ENCODE results near the gene FRMD4A.
"Not testable (repeated sequence)": the region's sequence is repeated elsewhere in the genome, so short reads cannot be mapped to it uniquely, and the experiment has no call there.

The FRMD4A gene

DNA sequence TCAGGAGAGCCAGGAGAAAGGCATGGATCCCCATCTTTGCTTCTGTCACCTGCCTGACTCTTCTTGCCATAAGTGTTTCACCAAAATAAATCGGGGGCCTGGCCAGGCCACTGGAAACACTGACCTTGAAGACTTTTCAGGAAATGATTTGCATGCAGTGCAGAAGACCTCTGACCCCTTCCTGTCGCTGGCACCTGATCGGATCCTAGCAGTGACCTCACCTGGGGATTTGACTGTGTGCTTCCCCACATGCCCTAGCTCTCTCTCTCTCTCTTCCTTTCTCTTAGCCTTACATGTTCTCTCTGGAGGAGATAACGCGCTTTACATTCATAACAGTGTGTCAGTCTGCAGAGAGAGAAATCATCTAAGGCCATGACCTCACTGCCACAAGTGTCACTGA lies 500.9 kb downstream of the FRMD4A start:
- DNase-seq = no peak

DNA sequence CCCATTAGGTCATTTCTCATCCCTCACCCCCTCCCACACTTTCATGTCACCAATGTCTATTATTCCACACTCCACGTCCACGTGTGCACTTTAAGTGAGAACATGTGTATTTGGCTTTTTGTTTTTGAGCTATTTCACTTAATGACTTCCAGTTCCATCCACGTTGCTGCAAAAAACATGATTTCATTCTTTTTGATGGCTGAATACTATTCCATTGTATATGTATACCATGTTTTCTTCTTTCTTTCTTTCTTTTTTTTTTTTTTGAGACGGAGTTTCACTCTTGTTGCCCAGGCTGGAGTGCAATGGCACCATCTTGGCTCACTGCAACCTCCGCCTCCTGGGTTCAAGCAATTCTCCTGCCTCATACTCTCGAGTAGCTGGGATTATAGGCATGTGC lies 502.4 kb downstream of the FRMD4A start:
- not testable (repeated sequence) for DNase-seq

DNA sequence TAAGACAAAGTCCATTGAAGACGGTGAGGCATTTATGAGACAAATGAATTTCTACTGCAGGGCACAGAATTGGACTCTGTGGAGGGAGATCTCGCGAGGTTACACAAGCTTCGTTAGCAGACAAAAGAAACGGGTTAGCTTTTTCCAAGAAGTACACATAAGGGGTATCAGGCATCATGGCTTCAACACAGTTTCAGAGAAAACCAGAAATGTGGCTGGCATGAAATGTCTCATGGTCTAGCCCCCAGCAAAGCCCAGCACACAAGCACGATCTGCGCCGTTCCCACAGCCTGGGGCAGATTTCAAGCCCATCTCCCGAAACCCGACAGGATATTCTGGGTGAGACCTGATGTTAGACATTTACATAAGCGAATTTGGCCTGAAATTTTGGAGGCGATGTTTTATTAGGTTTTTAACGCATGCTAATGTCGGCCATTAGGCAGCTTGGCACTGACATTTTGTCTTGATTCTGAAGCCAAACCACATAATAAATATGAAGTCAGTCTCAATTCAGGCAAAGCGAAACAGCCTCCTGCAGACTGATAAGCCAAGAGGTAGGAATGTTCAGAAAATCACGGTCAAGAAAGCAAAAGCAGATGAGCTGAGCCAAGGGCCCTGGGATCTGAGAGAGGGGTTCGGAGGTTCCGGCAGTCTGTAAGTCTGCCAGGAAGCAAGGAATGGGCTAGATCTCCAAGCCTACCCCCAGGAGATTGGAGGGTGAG lies 503.5 kb downstream of the FRMD4A start:
- no peak for DNase-seq

DNA sequence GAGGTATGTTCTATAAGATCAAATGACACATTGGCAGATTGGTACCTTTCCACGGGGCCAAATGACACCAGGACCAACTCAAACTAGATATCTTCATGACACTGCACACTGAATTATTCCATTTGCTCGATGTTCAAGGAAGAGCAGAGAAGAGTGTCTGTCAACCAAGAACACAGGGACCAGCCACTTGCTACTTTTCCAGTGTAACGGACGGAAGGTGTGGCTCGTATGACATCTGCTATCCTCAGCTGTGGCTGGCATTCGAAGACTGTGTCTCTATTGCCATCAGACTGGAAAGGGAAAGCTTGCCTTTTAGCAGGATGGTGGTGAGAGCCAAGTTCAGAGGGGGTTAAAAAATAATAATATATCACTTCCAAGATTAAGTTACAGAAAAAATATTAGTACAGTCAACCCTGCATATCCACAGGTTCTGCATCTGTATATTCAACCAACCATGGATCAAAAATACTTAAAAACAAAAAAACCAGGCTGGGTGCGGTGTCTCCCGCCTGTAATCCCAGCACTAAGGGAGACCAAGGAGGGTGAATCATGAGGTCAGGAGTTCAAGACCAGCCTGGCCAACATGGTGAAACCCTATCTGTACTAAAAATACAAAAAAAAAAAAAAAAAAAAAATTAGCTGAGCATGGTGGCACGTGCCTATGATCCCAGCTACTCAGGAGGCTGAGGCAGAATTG lies 506.9 kb downstream of the FRMD4A start:
- no peak for DNase-seq

DNA sequence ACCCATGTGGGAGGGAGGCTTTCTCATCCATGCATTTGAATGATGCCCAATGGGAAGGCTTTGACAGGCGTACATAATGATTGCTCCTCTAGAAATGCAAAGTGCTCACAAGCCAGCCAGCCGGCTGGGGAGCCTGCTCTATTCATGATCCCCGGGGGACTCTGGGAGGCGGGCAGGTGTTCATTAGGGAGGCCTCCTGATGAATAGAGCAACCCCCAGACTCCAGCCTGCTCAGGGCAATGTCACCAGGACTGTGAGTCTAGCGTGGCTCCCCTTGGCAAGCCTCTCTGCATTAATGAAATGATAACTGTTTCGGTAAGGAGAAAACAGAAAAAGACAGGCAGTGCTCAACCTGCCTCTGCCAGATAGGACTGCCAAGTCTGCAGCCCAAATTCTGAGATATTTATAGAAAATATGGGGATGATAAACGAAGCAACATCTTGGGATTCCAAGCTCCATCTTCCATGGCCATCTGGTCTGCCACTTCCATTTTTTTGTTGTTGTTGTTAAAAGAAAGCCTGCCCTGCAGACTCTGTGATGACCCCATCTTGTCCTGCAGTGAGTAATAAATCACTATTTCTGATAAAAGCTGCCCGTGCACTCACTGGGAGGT lies 507.5 kb downstream of the FRMD4A start:
- no peak for DNase-seq

DNA sequence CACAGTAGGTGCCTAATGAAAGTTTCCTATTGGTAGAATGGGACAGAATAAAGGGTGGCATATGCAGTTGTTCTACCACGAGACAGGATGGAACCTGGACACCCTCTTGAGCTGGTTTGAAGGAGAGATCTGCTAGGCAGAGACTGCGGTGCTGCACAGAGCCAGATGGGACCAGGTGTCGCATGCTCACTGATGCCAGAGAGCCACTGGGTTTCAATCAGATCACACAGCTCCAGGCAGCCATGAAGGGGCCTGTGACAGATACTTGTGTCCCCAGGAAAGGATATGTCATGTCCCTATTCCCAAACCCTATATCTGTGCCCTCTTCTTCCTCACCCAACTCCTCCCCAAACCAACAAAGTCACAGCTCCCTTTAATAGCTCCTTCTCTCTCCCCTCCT lies 508.2 kb downstream of the FRMD4A start:
- DNase-seq = no peak

DNA sequence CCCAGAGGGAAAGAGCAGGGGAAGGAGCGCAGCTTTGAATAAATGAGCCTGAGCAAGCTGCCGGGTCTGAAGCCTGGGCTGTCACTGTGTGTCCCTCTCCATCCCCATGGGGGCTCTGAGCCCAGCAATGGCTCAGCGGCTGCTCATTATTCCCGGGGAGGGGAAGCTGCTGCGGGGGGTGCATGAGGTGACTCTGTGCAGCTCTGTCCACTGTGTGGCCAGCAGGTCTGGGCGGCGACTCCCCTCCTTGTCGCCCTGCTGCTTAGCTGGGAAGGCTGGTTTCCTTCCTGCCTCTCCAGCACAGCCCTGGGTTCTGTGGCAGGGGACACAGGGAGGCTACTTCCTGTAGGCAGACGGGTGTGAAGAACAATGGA lies 509.8 kb downstream of the FRMD4A start:
- DNase-seq = no peak

DNA sequence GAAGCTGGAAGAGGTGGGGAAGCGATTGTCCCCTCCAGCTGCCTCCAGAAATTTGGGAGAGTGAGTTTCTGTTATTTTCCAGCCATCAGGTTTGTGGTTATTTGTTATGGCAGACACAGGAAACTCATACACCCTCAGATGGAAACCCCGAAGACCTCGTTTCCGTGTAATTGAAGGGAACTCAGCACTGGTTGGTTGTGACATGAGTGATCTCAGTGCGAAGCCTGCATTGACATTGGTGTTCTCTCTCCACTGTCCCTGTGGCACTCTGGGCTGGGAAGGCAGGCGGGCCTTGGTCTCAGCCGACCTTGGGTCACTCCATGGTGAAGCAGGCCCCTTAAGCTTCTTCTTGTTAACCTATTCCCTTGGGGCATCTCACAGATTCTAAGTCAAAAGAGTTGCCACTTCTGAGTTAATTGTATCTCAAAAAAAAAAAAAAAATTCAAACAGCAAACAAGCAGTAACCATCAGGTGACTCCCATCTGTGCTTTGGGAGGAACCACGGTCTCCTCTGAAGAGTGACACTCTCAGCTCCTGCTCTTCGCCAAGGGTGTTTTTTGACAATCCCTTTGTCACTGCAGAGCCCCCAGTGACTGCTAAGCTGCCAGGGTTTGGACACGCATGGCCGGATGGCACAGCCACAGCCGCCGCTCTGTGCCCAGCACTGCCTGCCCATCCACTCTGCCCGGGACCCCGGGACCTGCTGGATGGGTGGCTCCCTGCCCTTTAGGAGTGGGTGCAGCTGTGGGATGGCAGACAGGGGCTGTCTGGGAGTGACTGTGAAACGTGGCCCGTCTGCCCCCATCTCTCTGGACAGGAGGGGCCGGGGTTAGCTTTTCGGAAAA lies 510.4 kb downstream of the FRMD4A start:
- no peak for DNase-seq

DNA sequence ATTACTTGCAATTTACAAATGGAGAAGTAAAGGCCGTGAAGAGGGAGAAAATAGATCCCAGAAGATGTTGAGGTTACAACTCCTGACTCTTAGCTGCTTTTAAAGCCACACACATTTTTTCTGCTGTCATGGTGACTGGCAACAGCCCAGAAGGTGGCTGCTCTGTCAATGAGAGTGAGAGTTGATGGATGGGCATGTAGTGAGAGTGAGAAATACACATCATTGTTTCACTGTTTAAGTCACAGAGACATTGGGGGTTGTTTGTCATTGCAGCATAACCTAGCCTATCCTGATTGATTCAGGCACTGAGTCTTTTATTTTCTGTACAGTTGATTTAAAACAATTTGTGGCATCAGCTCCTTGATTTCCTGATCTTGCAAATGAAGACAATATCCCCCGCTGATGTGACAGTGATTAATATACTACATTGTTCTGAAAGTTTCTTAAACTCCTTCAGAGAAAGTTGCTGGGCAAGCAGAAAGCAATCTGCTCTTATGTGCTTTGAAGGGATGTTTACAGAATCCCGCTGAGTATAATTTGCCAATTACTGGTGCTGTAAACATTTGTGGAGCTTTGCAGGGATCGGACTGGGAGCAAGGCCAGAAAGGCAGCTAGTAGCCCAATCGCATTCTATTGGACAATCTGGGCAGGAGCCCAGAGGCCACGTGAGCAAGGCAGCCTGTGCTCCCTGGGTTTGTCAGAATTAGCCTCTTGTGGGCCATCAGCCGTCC lies 514.4 kb downstream of the FRMD4A start:
- no peak for DNase-seq

DNA sequence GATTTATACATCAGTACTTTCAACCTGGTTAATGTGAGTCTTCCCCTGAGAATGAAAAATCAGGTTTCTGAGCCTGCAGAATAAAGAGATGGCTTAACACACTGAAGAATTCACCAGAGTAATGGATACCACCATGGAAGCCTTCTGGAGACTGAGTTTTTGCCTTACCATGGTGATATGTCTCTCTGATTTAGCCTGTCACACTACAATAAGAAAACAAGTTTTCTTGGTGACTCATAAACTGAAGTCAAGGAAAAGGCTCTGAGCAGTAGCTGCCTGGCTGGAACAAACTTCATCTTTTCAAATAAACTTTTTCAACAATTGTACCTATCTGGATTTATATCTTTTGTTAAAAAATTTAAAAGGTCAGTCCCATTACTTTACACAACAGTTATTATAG lies 515.0 kb downstream of the FRMD4A start:
- DNase-seq = peak; percentile 68

DNA sequence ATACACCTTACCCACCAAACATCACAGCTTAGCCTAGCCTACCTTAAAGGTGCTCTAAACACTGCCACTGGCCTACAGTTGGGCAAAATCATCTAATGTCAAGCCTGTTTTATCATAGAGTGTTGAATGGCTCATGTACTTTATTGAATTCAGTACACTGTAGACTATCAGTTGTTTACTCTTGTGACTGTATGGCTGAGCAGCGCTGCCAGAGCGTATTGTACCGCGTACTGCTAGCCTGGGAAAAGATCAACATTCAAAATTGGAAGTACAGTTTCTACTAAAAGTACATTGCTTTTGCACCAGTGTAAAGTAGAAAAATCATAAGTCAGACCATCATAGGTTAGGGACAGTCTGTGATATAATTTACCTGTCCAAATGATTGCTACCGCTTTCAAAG lies 517.2 kb downstream of the FRMD4A start:
- DNase-seq = no peak

DNA sequence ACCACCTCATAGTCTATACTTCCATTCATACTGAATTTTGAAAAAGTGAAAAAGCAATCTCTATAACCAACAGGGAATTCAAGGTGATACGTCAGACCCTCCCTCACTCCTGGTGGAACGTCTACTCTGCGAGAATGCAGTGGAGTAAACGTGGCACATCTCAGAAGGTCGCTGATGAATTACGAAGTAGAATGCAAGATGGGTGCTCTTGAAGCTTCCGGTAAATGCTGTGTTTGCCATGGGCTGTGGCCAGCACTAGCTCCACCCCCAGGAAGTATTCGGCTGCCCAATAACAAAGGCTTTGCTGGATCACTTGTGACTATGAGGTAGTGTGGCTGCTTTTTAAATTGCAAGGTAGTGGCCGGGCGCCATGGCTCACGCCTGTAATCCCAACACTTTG lies 517.9 kb downstream of the FRMD4A start:
- DNase-seq = no peak

DNA sequence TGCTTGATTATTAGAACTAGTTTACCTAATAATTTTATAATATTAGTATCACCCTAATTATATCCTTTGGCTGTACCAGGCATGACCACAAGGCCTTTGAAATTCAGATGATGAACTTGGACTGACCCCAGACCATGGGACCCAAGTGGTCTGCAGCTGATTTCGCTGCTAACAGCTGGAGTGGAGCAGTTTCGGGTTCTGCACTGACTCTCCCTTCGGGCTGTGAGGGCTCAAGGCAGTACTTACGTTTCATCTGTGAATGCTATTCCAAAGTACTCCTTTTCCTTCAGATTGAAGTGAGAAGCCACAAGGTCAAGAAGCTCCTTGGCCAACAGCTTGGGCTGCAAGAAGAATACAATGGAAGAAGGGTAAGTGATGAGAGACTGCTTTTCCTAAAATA lies 520.2 kb downstream of the FRMD4A start:
- DNase-seq = no peak

DNA sequence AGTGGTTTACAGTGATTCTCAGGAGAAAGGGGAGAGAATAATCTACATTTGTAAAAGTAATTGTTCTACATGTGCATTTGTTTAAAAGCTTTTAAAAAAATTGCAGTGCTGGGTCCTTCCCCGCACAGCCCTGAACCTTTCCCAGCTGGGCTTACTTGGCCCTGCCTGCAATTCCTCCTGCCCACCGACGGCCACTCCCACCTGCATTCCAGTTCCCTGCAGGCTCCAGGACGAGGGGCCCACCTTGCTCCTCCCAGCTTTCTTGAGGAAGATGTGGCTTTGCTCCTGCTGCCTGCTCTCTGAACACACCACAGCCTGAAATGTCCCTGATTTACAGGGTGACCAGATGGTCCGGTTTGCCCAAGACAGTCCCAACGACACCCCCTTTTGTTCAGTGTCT lies 521.3 kb downstream of the FRMD4A start:
- peak; percentile 37 for DNase-seq

DNA sequence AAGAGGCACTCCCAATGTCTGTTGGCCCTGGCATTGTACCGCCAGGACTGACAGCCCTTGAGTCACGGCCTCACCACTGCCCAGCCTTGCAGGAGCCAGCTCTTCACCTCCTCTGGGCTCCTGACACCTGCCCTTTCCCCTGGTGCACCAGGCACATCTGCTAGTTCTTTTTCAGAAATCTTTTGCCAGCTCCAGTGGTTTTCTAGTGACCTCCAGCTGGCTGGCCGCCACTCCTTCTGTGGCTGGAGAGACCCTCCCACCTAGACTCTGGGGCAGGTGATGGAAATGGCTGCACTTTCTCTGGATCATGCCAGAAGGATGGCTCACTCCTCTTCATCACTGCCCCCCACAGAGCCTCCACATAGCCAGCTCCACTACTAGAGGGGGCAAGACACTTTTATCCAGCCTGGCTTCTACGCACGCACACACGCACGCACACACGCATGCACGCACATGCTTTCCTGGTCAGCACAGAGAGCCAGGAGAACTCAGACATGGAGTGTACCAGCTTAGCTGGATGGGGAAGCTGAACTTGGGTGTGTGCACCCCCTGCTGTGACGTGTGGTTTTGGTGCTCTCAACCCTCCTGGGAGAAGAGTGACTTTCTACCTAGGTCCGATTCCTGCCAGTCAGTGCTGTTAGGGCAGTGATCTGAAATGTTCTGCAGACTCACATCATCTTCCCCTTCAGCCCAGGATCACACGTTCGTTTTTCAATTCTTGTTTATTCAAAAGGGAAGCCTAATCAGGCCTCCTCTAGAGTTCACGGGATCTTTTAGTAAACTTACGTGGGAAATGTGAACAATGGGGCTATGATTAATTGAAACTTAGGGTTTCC lies 522.0 kb downstream of the FRMD4A start:
- DNase-seq = peak; percentile 23

DNA sequence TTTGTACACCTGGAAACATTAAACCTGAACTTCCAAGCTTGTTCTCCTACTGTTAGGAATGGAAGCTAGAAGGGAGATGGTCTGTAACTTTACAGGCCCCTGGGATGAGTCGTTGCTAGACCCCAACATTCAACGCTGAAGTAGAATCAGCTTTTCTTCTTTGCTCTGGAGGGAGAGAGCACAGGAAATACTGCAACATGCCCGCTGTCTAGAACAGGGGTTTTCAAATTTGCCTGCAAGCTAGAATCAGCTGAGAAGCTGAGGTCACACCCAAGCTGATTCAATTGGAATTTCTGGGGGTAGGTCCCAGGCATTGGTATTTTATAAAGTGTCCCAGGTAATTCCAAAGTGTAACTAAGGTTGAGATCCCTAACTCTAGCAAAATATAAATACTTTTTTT lies 524.3 kb downstream of the FRMD4A start:
- DNase-seq = no peak

DNA sequence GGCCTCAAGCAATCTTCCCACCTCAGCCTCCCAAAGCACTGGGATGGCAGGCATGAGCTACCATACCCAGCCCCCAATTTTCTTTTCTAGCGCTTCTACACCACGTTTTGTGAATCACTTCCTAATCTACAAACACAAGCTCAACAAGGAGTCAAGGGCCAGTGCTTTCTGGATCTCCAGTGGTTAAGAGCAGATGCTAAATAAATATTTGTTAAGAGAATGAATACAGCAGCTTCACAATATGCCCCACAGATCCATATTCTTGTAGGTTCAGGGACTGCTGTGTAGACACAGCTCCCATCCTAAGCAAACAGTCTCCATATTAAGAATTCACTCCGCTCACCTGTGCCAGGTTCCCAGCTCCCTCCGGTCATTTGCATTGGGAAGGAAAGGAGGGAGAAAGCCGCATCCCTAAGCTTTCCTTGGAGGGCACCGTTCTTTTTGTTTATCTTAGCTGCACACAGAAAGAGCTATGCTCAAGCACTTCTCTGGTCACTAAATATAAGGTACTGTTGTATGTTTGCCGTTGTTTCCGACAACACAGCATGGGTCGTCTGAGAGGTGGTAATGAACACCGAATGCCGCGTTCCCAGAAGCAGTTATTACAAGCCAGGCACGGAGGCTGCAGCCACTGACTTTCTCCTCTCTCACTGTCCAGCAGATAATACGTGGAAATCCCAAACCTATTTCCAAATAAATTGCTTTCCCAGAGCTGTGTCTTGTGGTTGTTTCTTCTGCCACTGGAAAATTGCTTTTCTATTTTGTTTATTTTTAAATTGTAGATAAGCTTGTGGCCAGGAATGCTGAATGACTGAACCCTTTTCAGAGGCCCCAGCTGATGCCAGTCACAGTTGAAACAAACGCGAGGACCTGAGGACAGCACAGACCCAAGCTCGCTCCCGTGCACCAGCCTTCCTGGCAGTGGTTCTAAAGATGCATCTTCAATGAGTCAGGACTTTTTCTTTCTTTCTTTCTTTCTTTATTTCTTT lies 526.9 kb downstream of the FRMD4A start:
- peak; percentile 22 for DNase-seq

DNA sequence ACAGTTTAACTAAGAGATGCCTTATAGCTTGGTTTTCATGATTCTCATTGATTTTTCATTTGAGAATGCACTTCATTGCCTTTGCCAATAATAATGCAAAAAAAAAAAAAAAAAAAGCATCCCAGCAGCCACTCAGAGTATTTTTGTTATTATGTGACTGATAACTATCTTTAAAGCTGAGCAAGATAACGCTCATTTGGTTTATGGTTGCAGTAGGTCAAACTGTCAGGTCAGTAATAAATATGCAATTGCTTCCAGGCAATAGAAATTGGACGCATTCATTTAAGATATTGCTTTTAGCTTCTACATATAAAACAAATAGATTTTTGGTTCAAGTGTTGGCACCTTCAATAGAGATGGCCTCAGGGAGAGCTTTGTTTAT lies 528.8 kb downstream of the FRMD4A start:
- no peak for DNase-seq

DNA sequence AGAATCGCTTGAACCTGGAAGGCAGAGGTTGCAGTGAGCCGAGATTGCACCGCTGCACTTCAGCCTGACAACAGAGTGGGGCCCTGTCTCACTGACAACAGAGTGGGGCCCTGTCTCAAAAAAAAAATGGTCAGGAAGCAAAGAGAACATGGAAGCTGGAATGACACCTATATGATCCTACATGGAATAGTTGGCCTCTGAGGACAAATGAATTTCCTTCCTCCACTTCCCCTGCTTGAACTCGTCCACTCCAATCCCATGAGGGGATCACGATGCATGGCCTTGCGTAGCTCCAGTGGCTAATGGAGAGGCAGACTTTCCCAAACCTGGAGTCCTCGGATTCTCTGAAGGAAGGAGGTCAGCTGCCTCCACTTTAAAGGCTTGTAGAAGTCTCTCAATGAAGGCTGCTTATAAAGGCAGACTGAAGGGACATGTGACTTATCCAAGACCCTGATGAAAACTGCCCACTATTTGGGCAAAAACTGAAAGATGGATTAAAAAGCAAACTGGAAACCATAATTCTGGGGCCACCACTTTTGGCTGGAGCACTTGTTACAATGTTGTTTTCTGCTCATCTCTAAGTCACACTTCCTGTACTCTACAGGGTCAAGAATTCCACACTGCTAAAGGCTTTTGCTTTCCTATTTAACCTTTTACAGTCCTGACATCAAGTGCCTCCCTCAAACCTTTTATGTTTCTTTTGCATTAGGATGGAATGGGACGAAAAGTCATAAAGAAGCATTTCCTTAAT lies 529.4 kb downstream of the FRMD4A start:
- no peak for DNase-seq

DNA sequence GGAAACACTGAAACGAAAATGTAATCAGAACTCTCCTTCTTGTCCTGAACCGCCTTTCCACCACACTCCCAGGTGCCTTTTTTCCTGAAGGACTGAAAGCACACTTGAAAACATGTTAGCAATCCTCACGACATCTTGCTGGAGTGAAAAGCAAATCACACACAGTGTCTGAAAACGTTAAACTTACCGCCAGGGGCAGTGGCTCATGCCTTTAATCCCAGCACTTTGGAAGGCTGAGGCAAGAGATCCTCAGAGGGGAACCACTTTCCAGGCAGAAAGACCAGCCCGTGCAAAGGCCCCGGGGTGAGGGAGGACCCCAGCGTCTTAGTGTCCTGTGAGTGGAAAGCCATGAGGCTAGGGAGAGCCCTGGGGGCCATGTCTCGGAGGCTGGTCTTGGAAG lies 533.6 kb downstream of the FRMD4A start:
- no peak for DNase-seq
